Astrocyte (in vitro differentiated cells and primary cell): ENCODE results near the gene PIK3CD. TPM values are rescaled to one million over a fixed set of nuclear protein-coding genes. Genes with fewer than 3 reads are reported as not detected.

Source experiments
- DNase-seq: peaks from one replicate; pipeline ENCODE4 v3.0.0-alpha.2; 2010; ENCODE audit warnings: low read depth
- FAIRE-seq: peaks from 2 replicates; lab custom pipeline; 2011; peaks lifted over from hg19 to GRCh38; lab: Jason Lieb, UNC
- H2AFZ ChIP-seq: 2 replicates; pipeline ENCODE4 v1.6.0; 2012; ENCODE audit warnings: low read depth, low read length, inconsistent platforms
- H3K27ac ChIP-seq: 2 replicates; pipeline ENCODE4 v1.5.1; 2011; ENCODE audit warnings: low read depth, low read length, inconsistent platforms
- H3K27me3 ChIP-seq: 2 replicates; pipeline ENCODE4 v1.6.0; 2011; ENCODE audit warnings: low read length, inconsistent platforms; ENCODE audit not compliant: insufficient read depth
- H3K36me3 ChIP-seq: 2 replicates; pipeline ENCODE4 v1.5.1; 2011; ENCODE audit warnings: low read length, inconsistent platforms; ENCODE audit not compliant: insufficient read depth
- H3K4me1 ChIP-seq: 2 replicates; pipeline ENCODE4 v1.5.1; 2011; ENCODE audit warnings: low read length, inconsistent platforms; ENCODE audit not compliant: insufficient read depth
- H3K4me2 ChIP-seq: 2 replicates; pipeline ENCODE4 v1.6.0; 2012; ENCODE audit warnings: low read length, inconsistent platforms
- H3K4me3 ChIP-seq: 2 replicates; pipeline ENCODE4 v1.5.1; 2011; ENCODE audit warnings: low read depth, mild to moderate bottlenecking, low read length, inconsistent platforms; ENCODE audit not compliant: insufficient read depth
- H3K79me2 ChIP-seq: 2 replicates; pipeline ENCODE4 v1.6.0; 2012; ENCODE audit warnings: mild to moderate bottlenecking, low read length, inconsistent platforms; ENCODE audit not compliant: insufficient read depth
- H3K9ac ChIP-seq: 2 replicates; pipeline ENCODE4 v1.6.0; 2012; ENCODE audit warnings: mild to moderate bottlenecking, low read length, inconsistent platforms
- H3K9me3 ChIP-seq: 2 replicates; pipeline ENCODE4 v1.5.1; 2012; ENCODE audit warnings: low read depth, mild to moderate bottlenecking, low read length, inconsistent platforms; ENCODE audit not compliant: insufficient read depth
- H4K20me1 ChIP-seq: 2 replicates; pipeline ENCODE4 v1.6.0; 2012; ENCODE audit warnings: low read length, inconsistent platforms; ENCODE audit not compliant: insufficient read depth
- H3K27ac Mint-ChIP-seq: one replicate; pipeline ENCODE4 v1.8.0; 2021; ENCODE audit warnings: mild to moderate bottlenecking, mixed read lengths; ENCODE audit not compliant: unreplicated experiment
- H3K27me3 Mint-ChIP-seq: one replicate; pipeline ENCODE4 v1.8.0; 2021; ENCODE audit warnings: low read depth, mixed read lengths; ENCODE audit not compliant: unreplicated experiment
- H3K36me3 Mint-ChIP-seq: one replicate; pipeline ENCODE4 v1.8.0; 2021; ENCODE audit warnings: low read depth, mixed read lengths; ENCODE audit not compliant: unreplicated experiment
- H3K4me1 Mint-ChIP-seq: one replicate; pipeline ENCODE4 v1.8.0; 2021; ENCODE audit warnings: low read depth, mixed read lengths; ENCODE audit not compliant: unreplicated experiment
- H3K4me3 Mint-ChIP-seq: one replicate; pipeline ENCODE4 v1.8.0; 2021; ENCODE audit warnings: mild to moderate bottlenecking, moderate library complexity, mixed read lengths; ENCODE audit not compliant: unreplicated experiment
- H3K9me3 Mint-ChIP-seq: one replicate; pipeline ENCODE4 v1.8.0; 2021; ENCODE audit warnings: mild to moderate bottlenecking, mixed read lengths; ENCODE audit not compliant: unreplicated experiment
- CTCF ChIP-seq: IDR thresholded peaks from 2 replicates; pipeline ENCODE4 v1.5.1; 2011; ENCODE audit warnings: low read depth, mild to moderate bottlenecking, inconsistent platforms, low read length, moderate library complexity; ENCODE audit not compliant: insufficient read depth
- EZH2 ChIP-seq: IDR thresholded peaks from 2 replicates; pipeline ENCODE4 v1.6.1; 2012; ENCODE audit warnings: mild to moderate bottlenecking, low read length, inconsistent platforms; ENCODE audit not compliant: insufficient read depth
- total RNA-seq: library from RNA; stranded (reverse); gene quantifications from 2 replicates; pipeline ENCODE4 v1.2.1, GENCODE V29; 2021

The PIK3CD gene
- total RNA-seq, 1 donor from 2014 or later = 29.5 TPM

GRCh38 chr1:9755441-9755995 is 104.0 kb downstream of the PIK3CD start:
- Histone ChIP-seq H2AFZ (no peak overlapping the region), H3K4me2 (peak overlapping the region; percentile 61), H3K27me3 (no peaks in the 10 kb centered on the region), H3K9ac (peak overlapping the region; percentile 56), H3K4me3 (no peak overlapping the region), H4K20me1 (peaks cover 24% of the 10 kb centered on the region), H3K79me2 (peaks cover 26% of the 10 kb centered on the region), H3K27ac (peak overlapping the region; percentile 9), H3K9me3 (no peaks in the 10 kb centered on the region), H3K36me3 (no peaks in the 10 kb centered on the region), H3K4me1 (peaks cover 9% of the 10 kb centered on the region)
- no peaks in the 10 kb centered on the region for H3K9me3 Mint-ChIP-seq
- no peaks in the 10 kb centered on the region for H3K27me3 Mint-ChIP-seq
- no peak overlapping the region for H3K27ac Mint-ChIP-seq
- DNase-seq (no peak), FAIRE-seq (no peak)
- H3K36me3 Mint-ChIP-seq = peaks cover 5% of the 10 kb centered on the region
- TF ChIP-seq EZH2 (no peak), CTCF (no peak)
- no peak overlapping the region for H3K4me3 Mint-ChIP-seq
- peaks cover 9% of the 10 kb centered on the region for H3K4me1 Mint-ChIP-seq

GRCh38 chr1:9758559-9759121 is 107.1 kb downstream of the PIK3CD start:
- Mint-ChIP-seq H3K4me1 (peaks cover 5% of the 10 kb centered on the region), H3K36me3 (peaks cover 11% of the 10 kb centered on the region), H3K4me3 (no peak overlapping the region), H3K9me3 (no peaks in the 10 kb centered on the region), H3K27me3 (no peaks in the 10 kb centered on the region), H3K27ac (peak overlapping the region; percentile 20)
- no peaks in the 10 kb centered on the region for H3K27me3 ChIP-seq
- FAIRE-seq (no peak), DNase-seq (no peak)
- H3K4me2 ChIP-seq = no peak overlapping the region
- H3K9me3 ChIP-seq = no peaks in the 10 kb centered on the region
- peaks cover 36% of the 10 kb centered on the region for H3K79me2 ChIP-seq
- no peak overlapping the region for H2AFZ ChIP-seq
- no peak overlapping the region for H3K27ac ChIP-seq
- no peak overlapping the region for H3K9ac ChIP-seq
- TF ChIP-seq CTCF = no peak
- TF ChIP-seq EZH2 = no peak
- H3K36me3 ChIP-seq = no peaks in the 10 kb centered on the region
- peaks cover 10% of the 10 kb centered on the region for H4K20me1 ChIP-seq
- H3K4me3 ChIP-seq = no peak overlapping the region
- H3K4me1 ChIP-seq = peaks cover 5% of the 10 kb centered on the region

GRCh38 chr1:9759939-9760338 is 108.4 kb downstream of the PIK3CD start:
- no peak overlapping the region for H3K4me3 Mint-ChIP-seq
- H3K27ac Mint-ChIP-seq = no peak overlapping the region
- no peaks in the 10 kb centered on the region for H3K36me3 ChIP-seq
- DNase-seq (no peak), FAIRE-seq (no peak)
- H4K20me1 ChIP-seq = peaks cover 7% of the 10 kb centered on the region
- H2AFZ ChIP-seq = no peak overlapping the region
- no peak overlapping the region for H3K4me3 ChIP-seq
- no peaks in the 10 kb centered on the region for H3K27me3 Mint-ChIP-seq
- no peaks in the 10 kb centered on the region for H3K27me3 ChIP-seq
- no peak overlapping the region for H3K4me2 ChIP-seq
- H3K9me3 Mint-ChIP-seq = no peaks in the 10 kb centered on the region
- peaks cover 16% of the 10 kb centered on the region for H3K36me3 Mint-ChIP-seq
- H3K4me1 Mint-ChIP-seq = peaks cover 10% of the 10 kb centered on the region
- H3K9ac ChIP-seq = no peak overlapping the region
- peaks cover 5% of the 10 kb centered on the region for H3K4me1 ChIP-seq
- H3K9me3 ChIP-seq = no peaks in the 10 kb centered on the region
- no peak overlapping the region for H3K27ac ChIP-seq
- peaks cover 41% of the 10 kb centered on the region for H3K79me2 ChIP-seq
- no peak for TF ChIP-seq EZH2
- no peak for TF ChIP-seq CTCF
